HG02571 (cell line): ENCODE results near the gene ZCCHC9.

Source experiments
- ATAC-seq: cut with Tn5 transposase; IDR thresholded peaks from one replicate; pipeline ENCODE4 v1.9.1; 2021; ENCODE audit warnings: mild to moderate bottlenecking, moderate library complexity; ENCODE audit not compliant: unreplicated experiment

Gene ZCCHC9

GRCh38 chr5:81355291-81356251, 54.2 kb downstream of the ZCCHC9 start:
- ATAC-seq, result no peak

GRCh38 chr5:81359108-81359507, 57.7 kb downstream of the ZCCHC9 start:
- ATAC-seq, result no peak

- ATAC-seq, result no peak
Measured at GRCh38 chr5:81359881-81360280, 58.5 kb downstream of the ZCCHC9 start.

- no peak for ATAC-seq
Measured at GRCh38 chr5:81360640-81361039, 59.3 kb downstream of the ZCCHC9 start.

- ATAC-seq, result no peak
Measured at GRCh38 chr5:81361600-81361999, 60.2 kb downstream of the ZCCHC9 start.
